HG03066 (cell line): ENCODE data around the gene ZBTB39.
"Not testable (repeated sequence)": the region's sequence is repeated elsewhere in the genome, so short reads cannot be mapped to it uniquely, and the experiment has no call there.

Experiments used
- ATAC-seq: cut with Tn5 transposase; IDR thresholded peaks from one replicate; pipeline ENCODE4 v1.9.1; 2021; ENCODE audit warnings: low read depth; ENCODE audit not compliant: unreplicated experiment

ZBTB39 gene

GRCh38 chr12:57003395-57003794 lies 3.0 kb downstream of the ZBTB39 start:
- no peak for ATAC-seq

GRCh38 chr12:57001448-57001906 lies 4.9 kb downstream of the ZBTB39 start:
- no peak for ATAC-seq

- no peak for ATAC-seq
These were observed 6.0 kb downstream of the ZBTB39 start for GRCh38 chr12:57000393-57000792.

GRCh38 chr12:56999456-56999855 lies 6.9 kb downstream of the ZBTB39 start:
- ATAC-seq, result no peak

GRCh38 chr12:56998981-56999380 lies 7.4 kb downstream of the ZBTB39 start:
- peak; percentile 88 for ATAC-seq

- no peak for ATAC-seq
These were observed 8.0 kb downstream of the ZBTB39 start for GRCh38 chr12:56998316-56998715.

- ATAC-seq, result no peak
These were observed 9.4 kb downstream of the ZBTB39 start for GRCh38 chr12:56996793-56997545.

- ATAC-seq, result no peak
These were observed 10.3 kb downstream of the ZBTB39 start for GRCh38 chr12:56995930-56996496.

- no peak for ATAC-seq
These were observed 11.0 kb downstream of the ZBTB39 start for GRCh38 chr12:56995201-56995929.

GRCh38 chr12:56994231-56994746 lies 12.1 kb downstream of the ZBTB39 start:
- no peak for ATAC-seq

GRCh38 chr12:56993346-56993745 lies 13.0 kb downstream of the ZBTB39 start:
- ATAC-seq, result no peak

- no peak for ATAC-seq
These were observed 14.8 kb downstream of the ZBTB39 start for GRCh38 chr12:56991319-56992246.

- no peak for ATAC-seq
These were observed 15.6 kb downstream of the ZBTB39 start for GRCh38 chr12:56990648-56991318.

- ATAC-seq, result no peak
These were observed 16.3 kb downstream of the ZBTB39 start for GRCh38 chr12:56989861-56990610.

GRCh38 chr12:56988207-56988739 lies 18.1 kb downstream of the ZBTB39 start:
- no peak for ATAC-seq

- ATAC-seq, result no peak
These were observed 18.7 kb downstream of the ZBTB39 start for GRCh38 chr12:56987551-56988053.

GRCh38 chr12:56987011-56987410 lies 19.3 kb downstream of the ZBTB39 start:
- no peak for ATAC-seq

- ATAC-seq, result not testable (repeated sequence)
These were observed 20.6 kb downstream of the ZBTB39 start for GRCh38 chr12:56985714-56986113.

- no peak for ATAC-seq
These were observed 23.0 kb downstream of the ZBTB39 start for GRCh38 chr12:56983386-56983785.
